HEK293 (cell line): ENCODE measurements around the gene CSPG4.

Experiments used
- ELK4 ChIP-seq: IDR thresholded peaks from 2 replicates; pipeline ENCODE4 v1.6.1; 2011; ENCODE audit warnings: mild to moderate bottlenecking, low read depth, low read length, borderline replicate concordance
- GLI2 ChIP-seq: fragments of 450-650 bp; formaldehyde crosslinking; IDR thresholded peaks from 2 replicates; pipeline ENCODE4; 2017; ENCODE audit warnings: missing biosample characterization, missing genetic modification characterization, low read depth, borderline replicate concordance
- GLI4 ChIP-seq: fragments of 450-650 bp; formaldehyde crosslinking; IDR thresholded peaks from 2 replicates; pipeline ENCODE4 v1.5.1; 2016; ENCODE audit warnings: missing biosample characterization, missing genetic modification characterization
- KLF10 ChIP-seq: fragments of 450-650 bp; IDR thresholded peaks from 2 replicates; pipeline ENCODE4 v1.5.1; 2018; ENCODE audit warnings: missing biosample characterization, mild to moderate bottlenecking, missing genetic modification characterization
- KLF16 ChIP-seq: fragments of 450-650 bp; formaldehyde crosslinking; IDR thresholded peaks from 2 replicates; pipeline ENCODE4 v1.5.1; 2017; ENCODE audit warnings: missing biosample characterization, missing genetic modification characterization
- KLF7 ChIP-seq: fragments of 450-650 bp; formaldehyde crosslinking; IDR thresholded peaks from 2 replicates; pipeline ENCODE4 v1.5.1; 2016; ENCODE audit warnings: missing biosample characterization, missing genetic modification characterization, borderline replicate concordance
- KLF9 ChIP-seq: fragments of 450-650 bp; formaldehyde crosslinking; IDR thresholded peaks from 2 replicates; pipeline ENCODE4 v1.5.1; 2016; ENCODE audit warnings: missing biosample characterization, missing genetic modification characterization, low read depth
- MZF1 ChIP-seq: fragments of 450-650 bp; formaldehyde crosslinking; IDR thresholded peaks from 2 replicates; pipeline ENCODE4 v1.5.1; 2017; ENCODE audit warnings: missing biosample characterization, missing genetic modification characterization, borderline replicate concordance
- OSR2 ChIP-seq: fragments of 450-650 bp; formaldehyde crosslinking; IDR thresholded peaks from 2 replicates; pipeline ENCODE4 v1.5.1; 2016; ENCODE audit warnings: missing biosample characterization, missing genetic modification characterization
- RBAK ChIP-seq: fragments of 450-650 bp; formaldehyde crosslinking; IDR thresholded peaks from 2 replicates; pipeline ENCODE4 v1.5.1; 2016; ENCODE audit warnings: missing biosample characterization, missing genetic modification characterization
- SCRT2 ChIP-seq: fragments of 450-650 bp; formaldehyde crosslinking; IDR thresholded peaks from 2 replicates; pipeline ENCODE4 v1.5.1; 2016; ENCODE audit warnings: missing biosample characterization, missing genetic modification characterization
- SP3 ChIP-seq: fragments of 450-650 bp; formaldehyde crosslinking; IDR thresholded peaks from 2 replicates; pipeline ENCODE4 v1.5.1; 2016; ENCODE audit warnings: missing biosample characterization, missing genetic modification characterization
- YY1 ChIP-seq: fragments of 450-650 bp; formaldehyde crosslinking; IDR thresholded peaks from 2 replicates; pipeline ENCODE4 v1.5.1; 2018; ENCODE audit warnings: missing biosample characterization, missing genetic modification characterization
- ZBTB26 ChIP-seq: fragments of 450-650 bp; formaldehyde crosslinking; optimal IDR thresholded peaks from 2 replicates; pipeline ENCODE3; 2016; ENCODE audit warnings: missing biosample characterization, mild to moderate bottlenecking, missing genetic modification characterization
- ZBTB48 ChIP-seq: fragments of 450-650 bp; formaldehyde crosslinking; IDR thresholded peaks from 2 replicates; pipeline ENCODE4 v1.5.1; 2016; ENCODE audit warnings: missing biosample characterization, missing genetic modification characterization
- ZBTB7A ChIP-seq: fragments of 450-650 bp; formaldehyde crosslinking; IDR thresholded peaks from 2 replicates; pipeline ENCODE4 v1.5.1; 2016; ENCODE audit warnings: low read depth, missing biosample characterization, missing genetic modification characterization
- ZNF121 ChIP-seq: fragments of 450-650 bp; formaldehyde crosslinking; IDR thresholded peaks from 2 replicates; pipeline ENCODE4 v1.5.1; 2016; ENCODE audit warnings: missing biosample characterization, missing genetic modification characterization
- ZNF2 ChIP-seq: fragments of 450-650 bp; formaldehyde crosslinking; IDR thresholded peaks from 2 replicates; pipeline ENCODE4 v1.5.1; 2016; ENCODE audit warnings: missing biosample characterization, missing genetic modification characterization
- ZNF324 ChIP-seq: fragments of 450-650 bp; formaldehyde crosslinking; IDR thresholded peaks from 2 replicates; pipeline ENCODE4 v1.5.1; 2016; ENCODE audit warnings: missing biosample characterization, missing genetic modification characterization
- ZNF391 ChIP-seq: fragments of 450-650 bp; formaldehyde crosslinking; IDR thresholded peaks from 2 replicates; pipeline ENCODE4 v1.5.1; 2016; ENCODE audit warnings: low read depth, missing biosample characterization, missing genetic modification characterization, borderline replicate concordance
- ZNF473 ChIP-seq: fragments of 450-650 bp; formaldehyde crosslinking; IDR thresholded peaks from 2 replicates; pipeline ENCODE4 v1.5.1; 2017; ENCODE audit warnings: missing biosample characterization, missing genetic modification characterization
- ZNF600 ChIP-seq: fragments of 450-650 bp; formaldehyde crosslinking; IDR thresholded peaks from 2 replicates; pipeline ENCODE4 v1.5.1; 2016; ENCODE audit warnings: missing biosample characterization, missing genetic modification characterization
- ZNF629 ChIP-seq: fragments of 450-650 bp; formaldehyde crosslinking; IDR thresholded peaks from 2 replicates; pipeline ENCODE4 v1.5.1; 2017; ENCODE audit warnings: missing biosample characterization, missing genetic modification characterization
- ZNF76 ChIP-seq: fragments of 450-650 bp; formaldehyde crosslinking; IDR thresholded peaks from 2 replicates; pipeline ENCODE4; 2016; ENCODE audit warnings: low read depth, missing biosample characterization, missing genetic modification characterization, borderline replicate concordance
- ZNF768 ChIP-seq: fragments of 450-650 bp; formaldehyde crosslinking; IDR thresholded peaks from 2 replicates; pipeline ENCODE4 v1.5.1; 2018; ENCODE audit warnings: missing biosample characterization, mild to moderate bottlenecking, missing genetic modification characterization
- ZNF777 ChIP-seq: fragments of 450-650 bp; formaldehyde crosslinking; IDR thresholded peaks from 2 replicates; pipeline ENCODE4 v1.5.1; 2017; ENCODE audit warnings: missing biosample characterization, missing genetic modification characterization, borderline replicate concordance
- ZSCAN5A ChIP-seq: fragments of 450-650 bp; formaldehyde crosslinking; IDR thresholded peaks from 2 replicates; pipeline ENCODE4 v1.5.1; 2016; ENCODE audit warnings: missing biosample characterization, missing genetic modification characterization
- TF ChIP-seq, protein P1 (sequence below): sonication (generic); formaldehyde crosslinking; IDR thresholded peaks from 2 replicates; pipeline ENCODE4 v1.8.1; 2022; ENCODE audit warnings: mild to moderate bottlenecking, moderate library complexity, missing genetic modification reagents
- TF ChIP-seq, protein P2 (sequence below): fragments of 450-650 bp; formaldehyde crosslinking; IDR thresholded peaks from 2 replicates; pipeline ENCODE4 v1.5.1; 2016; ENCODE audit warnings: missing biosample characterization, missing genetic modification characterization
- TF ChIP-seq, protein P3 (sequence below): fragments of 450-650 bp; formaldehyde crosslinking; IDR thresholded peaks from 2 replicates; pipeline ENCODE4 v1.5.1; 2016; ENCODE audit warnings: missing biosample characterization, missing genetic modification characterization

Gene CSPG4

GRCh38 chr15:75639709-75640482, 72.8 kb downstream of the CSPG4 start, which contains the start of gene IMP3 (continued):
- peak; percentile 96 for TF ChIP-seq ZBTB48
- TF ChIP-seq MZF1 (tag by site-specific recombination): no peak
- TF ChIP-seq, protein P1, sequence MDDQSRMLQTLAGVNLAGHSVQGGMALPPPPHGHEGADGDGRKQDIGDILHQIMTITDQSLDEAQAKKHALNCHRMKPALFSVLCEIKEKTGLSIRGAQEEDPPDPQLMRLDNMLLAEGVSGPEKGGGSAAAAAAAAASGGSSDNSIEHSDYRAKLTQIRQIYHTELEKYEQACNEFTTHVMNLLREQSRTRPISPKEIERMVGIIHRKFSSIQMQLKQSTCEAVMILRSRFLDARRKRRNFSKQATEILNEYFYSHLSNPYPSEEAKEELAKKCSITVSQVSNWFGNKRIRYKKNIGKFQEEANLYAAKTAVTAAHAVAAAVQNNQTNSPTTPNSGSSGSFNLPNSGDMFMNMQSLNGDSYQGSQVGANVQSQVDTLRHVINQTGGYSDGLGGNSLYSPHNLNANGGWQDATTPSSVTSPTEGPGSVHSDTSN: peak; percentile 81
- TF ChIP-seq ZNF76 (tag by site-specific recombination): peak; percentile 76; the same call in 1 of the 2 replicates
- TF ChIP-seq ZNF600 (tag by site-specific recombination): peak; percentile 100
- TF ChIP-seq RBAK (tag by site-specific recombination): no peak
- peak; percentile 96 for TF ChIP-seq KLF16 (tag by site-specific recombination)
- peak; percentile 51; the same call in 1 of the 2 replicates for TF ChIP-seq OSR2 (tag by site-specific recombination)
- TF ChIP-seq ZBTB26 (tag by site-specific recombination): peak; percentile 100
- peak; percentile 35; the same call in 1 of the 2 replicates for TF ChIP-seq KLF7 (tag by site-specific recombination)
- peak; percentile 83 for TF ChIP-seq ZNF2 (tag by site-specific recombination)
- TF ChIP-seq KLF9 (tag by site-specific recombination): peak; percentile 50; the same call in 1 of the 2 replicates
- TF ChIP-seq, protein P2, sequence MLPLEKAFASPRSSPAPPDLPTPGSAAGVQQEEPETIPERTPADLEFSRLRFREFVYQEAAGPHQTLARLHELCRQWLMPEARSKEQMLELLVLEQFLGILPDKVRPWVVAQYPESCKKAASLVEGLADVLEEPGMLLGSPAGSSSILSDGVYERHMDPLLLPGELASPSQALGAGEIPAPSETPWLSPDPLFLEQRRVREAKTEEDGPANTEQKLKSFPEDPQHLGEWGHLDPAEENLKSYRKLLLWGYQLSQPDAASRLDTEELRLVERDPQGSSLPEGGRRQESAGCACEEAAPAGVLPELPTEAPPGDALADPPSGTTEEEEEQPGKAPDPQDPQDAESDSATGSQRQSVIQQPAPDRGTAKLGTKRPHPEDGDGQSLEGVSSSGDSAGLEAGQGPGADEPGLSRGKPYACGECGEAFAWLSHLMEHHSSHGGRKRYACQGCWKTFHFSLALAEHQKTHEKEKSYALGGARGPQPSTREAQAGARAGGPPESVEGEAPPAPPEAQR (tag by site-specific recombination): no peak
- TF ChIP-seq ZNF391 (tag by site-specific recombination): 0 out of 2 replicates have a peak, but pooled peaks have one; percentile 66
- TF ChIP-seq ZNF121 (tag by site-specific recombination): peak; percentile 78; the same call in 1 of the 2 replicates
- TF ChIP-seq ZNF473 (tag by site-specific recombination): no peak
- TF ChIP-seq ELK4: peak; percentile 79; the same call in 1 of the 2 replicates
- peak; percentile 93 for TF ChIP-seq ZSCAN5A (tag by site-specific recombination)
- TF ChIP-seq YY1: peak; percentile 92
- TF ChIP-seq KLF10: peak; percentile 100
- TF ChIP-seq ZBTB7A: peak; percentile 70; the same call in 1 of the 2 replicates
- no peak for TF ChIP-seq ZNF768 (tag by site-specific recombination)
- TF ChIP-seq GLI2: no peak
- no peak for TF ChIP-seq ZNF777
- TF ChIP-seq, protein P3, sequence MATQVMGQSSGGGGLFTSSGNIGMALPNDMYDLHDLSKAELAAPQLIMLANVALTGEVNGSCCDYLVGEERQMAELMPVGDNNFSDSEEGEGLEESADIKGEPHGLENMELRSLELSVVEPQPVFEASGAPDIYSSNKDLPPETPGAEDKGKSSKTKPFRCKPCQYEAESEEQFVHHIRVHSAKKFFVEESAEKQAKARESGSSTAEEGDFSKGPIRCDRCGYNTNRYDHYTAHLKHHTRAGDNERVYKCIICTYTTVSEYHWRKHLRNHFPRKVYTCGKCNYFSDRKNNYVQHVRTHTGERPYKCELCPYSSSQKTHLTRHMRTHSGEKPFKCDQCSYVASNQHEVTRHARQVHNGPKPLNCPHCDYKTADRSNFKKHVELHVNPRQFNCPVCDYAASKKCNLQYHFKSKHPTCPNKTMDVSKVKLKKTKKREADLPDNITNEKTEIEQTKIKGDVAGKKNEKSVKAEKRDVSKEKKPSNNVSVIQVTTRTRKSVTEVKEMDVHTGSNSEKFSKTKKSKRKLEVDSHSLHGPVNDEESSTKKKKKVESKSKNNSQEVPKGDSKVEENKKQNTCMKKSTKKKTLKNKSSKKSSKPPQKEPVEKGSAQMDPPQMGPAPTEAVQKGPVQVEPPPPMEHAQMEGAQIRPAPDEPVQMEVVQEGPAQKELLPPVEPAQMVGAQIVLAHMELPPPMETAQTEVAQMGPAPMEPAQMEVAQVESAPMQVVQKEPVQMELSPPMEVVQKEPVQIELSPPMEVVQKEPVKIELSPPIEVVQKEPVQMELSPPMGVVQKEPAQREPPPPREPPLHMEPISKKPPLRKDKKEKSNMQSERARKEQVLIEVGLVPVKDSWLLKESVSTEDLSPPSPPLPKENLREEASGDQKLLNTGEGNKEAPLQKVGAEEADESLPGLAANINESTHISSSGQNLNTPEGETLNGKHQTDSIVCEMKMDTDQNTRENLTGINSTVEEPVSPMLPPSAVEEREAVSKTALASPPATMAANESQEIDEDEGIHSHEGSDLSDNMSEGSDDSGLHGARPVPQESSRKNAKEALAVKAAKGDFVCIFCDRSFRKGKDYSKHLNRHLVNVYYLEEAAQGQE (tag by site-specific recombination): 0 out of 2 replicates have a peak, but pooled peaks have one; percentile 37
- TF ChIP-seq ZNF629: peak; percentile 56
- peak; percentile 21; the same call in 1 of the 2 replicates for TF ChIP-seq ZNF324 (tag by site-specific recombination)
- TF ChIP-seq SP3 (tag by site-specific recombination): peak; percentile 96
- peak; percentile 58; the same call in 1 of the 2 replicates for TF ChIP-seq GLI4 (tag by site-specific recombination)
- TF ChIP-seq SCRT2 (tag by site-specific recombination): peak; percentile 56; the same call in 1 of the 2 replicates
